ENCODE measurements around the gene CYB561D2.
A peak's percentile ranks its signal among the peaks of the same experiment; 100 is the strongest.

The CYB561D2 gene

GRCh38 chr3:50342813-50343633, 7.6 kb upstream of the CYB561D2 start:
- DNase-seq, result no peak

GRCh38 chr3:50345008-50345407, 5.7 kb upstream of the CYB561D2 start:
- DNase-seq, result no peak

- DNase-seq, result peak; percentile 13
These were observed 5.0 kb upstream of the CYB561D2 start, which contains the start of gene ZMYND10 for GRCh38 chr3:50345586-50346234. Gene ZMYND10 (minus strand): TSS chr3:50345732. CDS start chr3:50345579, 153 bp downstream.

- DNase-seq, result peak; percentile 42
These were observed 3.4 kb upstream of the CYB561D2 start for GRCh38 chr3:50347187-50347813.

GRCh38 chr3:50350213-50350526, 492 bp upstream of the CYB561D2 start:
- DNase-seq, result no peak

GRCh38 chr3:50351323-50351697, 648 bp downstream of the CYB561D2 start:
- DNase-seq, result no peak

- DNase-seq, result no peak
These were observed 2.1 kb downstream of the CYB561D2 start for GRCh38 chr3:50352781-50353180.

- no peak for DNase-seq
These were observed 2.8 kb downstream of the CYB561D2 start for GRCh38 chr3:50353245-50354004.

- no peak for DNase-seq
These were observed 3.6 kb downstream of the CYB561D2 start for GRCh38 chr3:50354186-50354764.

- no peak for DNase-seq
These were observed 4.2 kb downstream of the CYB561D2 start for GRCh38 chr3:50354850-50355249.

- no peak for DNase-seq
These were observed 5.3 kb downstream of the CYB561D2 start for GRCh38 chr3:50355829-50356552.

GRCh38 chr3:50356553-50356952, 5.9 kb downstream of the CYB561D2 start:
- no peak for DNase-seq

GRCh38 chr3:50357481-50357880, 6.8 kb downstream of the CYB561D2 start:
- DNase-seq, result no peak

GRCh38 chr3:50358355-50358910, 7.8 kb downstream of the CYB561D2 start:
- DNase-seq, result no peak

- peak; percentile 85 for DNase-seq
These were observed 8.5 kb downstream of the CYB561D2 start, which contains the start of gene TMEM115 for GRCh38 chr3:50358911-50359759. Gene TMEM115 (minus strand): TSS chr3:50359521. CDS start chr3:50359063, 458 bp downstream.

GRCh38 chr3:50359760-50360110, 9.1 kb downstream of the CYB561D2 start:
- DNase-seq, result no peak

- DNase-seq, result no peak
These were observed 14.0 kb downstream of the CYB561D2 start for GRCh38 chr3:50364573-50365079.

GRCh38 chr3:50365080-50365841, 14.6 kb downstream of the CYB561D2 start:
- DNase-seq, result no peak

- no peak for DNase-seq
These were observed 15.2 kb downstream of the CYB561D2 start for GRCh38 chr3:50365842-50366220.

All from NCI-H510A (cell line).